DOHH2 (cell line): ENCODE measurements around the gene EXOC3.

Source experiments
- EZH2phosphoT487 ChIP-seq: fragments of 200-600 bp; sonication (generic); IDR thresholded peaks from 2 replicates; pipeline ENCODE4 v1.6.1; 2017; ENCODE audit warnings: borderline replicate concordance, mild to moderate bottlenecking, antibody characterized with exemption, low read length, moderate library complexity, mixed read lengths
- TF ChIP-seq, protein P1 (sequence below): fragments of 200-600 bp; sonication (generic); IDR thresholded peaks from one replicate; pipeline ENCODE4 v1.5.1; 2014; ENCODE audit warnings: antibody characterized with exemption, mild to moderate bottlenecking, low read depth, low read length; ENCODE audit not compliant: poor library complexity, severe bottlenecking

GRCh38 chr5:510521-510920 lies 67.5 kb downstream of the EXOC3 start:
- TF ChIP-seq, protein P1, sequence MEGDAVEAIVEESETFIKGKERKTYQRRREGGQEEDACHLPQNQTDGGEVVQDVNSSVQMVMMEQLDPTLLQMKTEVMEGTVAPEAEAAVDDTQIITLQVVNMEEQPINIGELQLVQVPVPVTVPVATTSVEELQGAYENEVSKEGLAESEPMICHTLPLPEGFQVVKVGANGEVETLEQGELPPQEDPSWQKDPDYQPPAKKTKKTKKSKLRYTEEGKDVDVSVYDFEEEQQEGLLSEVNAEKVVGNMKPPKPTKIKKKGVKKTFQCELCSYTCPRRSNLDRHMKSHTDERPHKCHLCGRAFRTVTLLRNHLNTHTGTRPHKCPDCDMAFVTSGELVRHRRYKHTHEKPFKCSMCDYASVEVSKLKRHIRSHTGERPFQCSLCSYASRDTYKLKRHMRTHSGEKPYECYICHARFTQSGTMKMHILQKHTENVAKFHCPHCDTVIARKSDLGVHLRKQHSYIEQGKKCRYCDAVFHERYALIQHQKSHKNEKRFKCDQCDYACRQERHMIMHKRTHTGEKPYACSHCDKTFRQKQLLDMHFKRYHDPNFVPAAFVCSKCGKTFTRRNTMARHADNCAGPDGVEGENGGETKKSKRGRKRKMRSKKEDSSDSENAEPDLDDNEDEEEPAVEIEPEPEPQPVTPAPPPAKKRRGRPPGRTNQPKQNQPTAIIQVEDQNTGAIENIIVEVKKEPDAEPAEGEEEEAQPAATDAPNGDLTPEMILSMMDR: no peak
- no peak for TF ChIP-seq EZH2phosphoT487
